Thyroid gland (tissue), 4 donors: Measurements from ENCODE around the gene PSMD12. TPM values are rescaled to one million over a fixed set of nuclear protein-coding genes. Genes with fewer than 3 reads are reported as not detected.

Experiments
- DNase-seq, 2 donors: peaks; one replicate each; pipeline ENCODE4 v3.0.0-alpha.2; 2019
- H3K27ac ChIP-seq, 3 donors: fragments of 200-600 bp; sonication (generic); 1 replicate in 2 of 3; 2 replicates in 1 of 3; pipeline ENCODE4 v1.5.1; 2016 to 2019; ENCODE audit warnings: mild to moderate bottlenecking in 1 of 3, moderate library complexity in 1 of 3
- H3K27me3 ChIP-seq: fragments of 200-600 bp; sonication (generic); one replicate; pipeline ENCODE4 v1.5.1; 2019
- H3K36me3 ChIP-seq, 2 donors: fragments of 200-600 bp; sonication (generic); one replicate each; pipeline ENCODE4 v1.5.1; 2016 to 2019
- H3K4me1 ChIP-seq, 2 donors: fragments of 200-600 bp; sonication (generic); one replicate each; pipeline ENCODE4 v1.5.1; 2017 to 2019
- H3K4me3 ChIP-seq, 3 donors: fragments of 200-600 bp; sonication (generic); replicated peaks in 1 of 3; 1 replicate in 2 of 3; 2 replicates in 1 of 3; pipeline ENCODE4 v1.5.1; 2016; ENCODE audit warnings: mild to moderate bottlenecking in 1 of 3
- H3K9me3 ChIP-seq: fragments of 200-600 bp; sonication (generic); one replicate; pipeline ENCODE4 v1.5.1; 2017
- POLR2A ChIP-seq, 2 donors: fragments of 450-650 bp; IDR thresholded peaks; one replicate each; pipeline ENCODE4 v1.6.1; 2017; ENCODE audit warnings: antibody characterized with exemption in 2 of 2, mild to moderate bottlenecking in 2 of 2, moderate library complexity in 1 of 2
- WGBS, 2 donors: methylation state at CpG; one replicate each; pipeline ENCODE4 v1.1.5; 2017; 5-methylcytosine and 5-hydroxymethylcytosine counted together
- intact Hi-C: fragments of 100-400 bp; cut with DNase I; formaldehyde crosslinking; loops from one replicate; pipeline ENCODE4 v1.15.1; 2023
- total RNA-seq, 4 donors: library from RNA; depleted of rRNA; stranded (reverse); fragments of >200 nt; gene quantifications; one replicate each; pipeline ENCODE4 v1.2.3, GENCODE V29; 2016
- TF ChIP-seq, protein P1 (sequence below), 6 experiments: fragments of 200-600 bp in 3 of 6; fragments of 450-650 bp in 3 of 6; sonication (generic) in 3 of 6; IDR thresholded peaks; one replicate each; pipeline ENCODE4 v1.5.1; 2016 to 2019; ENCODE audit warnings: antibody characterized with exemption in 6 of 6, mild to moderate bottlenecking in 2 of 6, inconsistent platforms in 1 of 6, moderate library complexity in 1 of 6

PSMD12 gene
- total RNA-seq, 4 donors from 2014 or later = 19.1 to 30.9 (median 23.5) TPM

DNA sequence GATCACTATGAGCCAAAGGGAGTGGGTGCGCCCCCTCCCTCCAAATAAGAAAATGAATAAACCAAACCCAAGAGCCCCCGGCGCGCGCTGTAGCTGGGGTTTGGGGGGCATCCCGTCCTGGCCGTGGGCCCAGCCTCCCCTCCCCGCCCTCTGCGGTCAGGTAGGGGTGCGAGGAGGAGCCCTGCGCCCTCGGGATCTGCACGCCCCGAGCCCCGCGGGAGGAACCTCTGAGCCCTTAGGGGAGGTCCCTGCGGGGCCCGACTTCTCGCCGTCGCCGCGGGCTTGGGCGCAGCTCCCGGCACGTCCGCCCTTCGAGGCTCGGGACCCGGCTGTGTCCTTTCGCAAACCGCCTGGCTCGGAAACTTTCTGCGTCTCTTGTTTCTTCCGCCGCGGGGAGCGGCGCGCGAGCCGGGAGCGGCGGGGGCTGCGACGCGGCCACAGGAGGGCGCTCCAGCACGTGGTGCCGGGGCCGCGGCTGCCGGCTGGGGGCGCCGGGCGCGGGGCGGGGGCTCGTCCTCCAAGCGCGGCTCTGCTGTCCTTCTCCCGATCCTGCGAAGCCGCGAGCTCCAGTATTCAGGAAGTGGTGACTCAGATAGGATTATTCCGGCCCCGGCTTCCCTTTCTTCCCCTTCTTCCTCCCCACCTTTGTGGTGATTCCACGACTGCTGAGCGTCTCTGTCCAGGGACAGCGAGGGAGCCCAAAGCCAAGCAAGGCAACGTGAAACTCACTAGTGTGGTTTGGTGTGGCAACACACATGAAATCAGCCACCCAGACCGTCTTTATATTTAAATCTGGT, 12.3 kb upstream of the PSMD12 start:
- Histone ChIP-seq H3K27me3 (no peaks in the 10 kb centered on the region), H3K27ac (peak overlapping the region; percentile 85 to 98 (median 89)), H3K36me3 (no peaks in the 10 kb centered on the region), H3K4me1 (peaks cover 5 to 20% of the 10 kb centered on the region in 2 donors), H3K9me3 (no peaks in the 10 kb centered on the region), H3K4me3 (peak overlapping the region; percentile 83 to 94 (median 85))
- DNase-seq = peak; percentile 67 to 71
- 2 to 3% methylated on average over 15 to 24 of the region's 72 CpGs for WGBS, 2 donors
- TF ChIP-seq POLR2A (IDR thresholded peaks at IDR 0.05) = peak; percentile 39 to 65
- TF ChIP-seq, protein P1, sequence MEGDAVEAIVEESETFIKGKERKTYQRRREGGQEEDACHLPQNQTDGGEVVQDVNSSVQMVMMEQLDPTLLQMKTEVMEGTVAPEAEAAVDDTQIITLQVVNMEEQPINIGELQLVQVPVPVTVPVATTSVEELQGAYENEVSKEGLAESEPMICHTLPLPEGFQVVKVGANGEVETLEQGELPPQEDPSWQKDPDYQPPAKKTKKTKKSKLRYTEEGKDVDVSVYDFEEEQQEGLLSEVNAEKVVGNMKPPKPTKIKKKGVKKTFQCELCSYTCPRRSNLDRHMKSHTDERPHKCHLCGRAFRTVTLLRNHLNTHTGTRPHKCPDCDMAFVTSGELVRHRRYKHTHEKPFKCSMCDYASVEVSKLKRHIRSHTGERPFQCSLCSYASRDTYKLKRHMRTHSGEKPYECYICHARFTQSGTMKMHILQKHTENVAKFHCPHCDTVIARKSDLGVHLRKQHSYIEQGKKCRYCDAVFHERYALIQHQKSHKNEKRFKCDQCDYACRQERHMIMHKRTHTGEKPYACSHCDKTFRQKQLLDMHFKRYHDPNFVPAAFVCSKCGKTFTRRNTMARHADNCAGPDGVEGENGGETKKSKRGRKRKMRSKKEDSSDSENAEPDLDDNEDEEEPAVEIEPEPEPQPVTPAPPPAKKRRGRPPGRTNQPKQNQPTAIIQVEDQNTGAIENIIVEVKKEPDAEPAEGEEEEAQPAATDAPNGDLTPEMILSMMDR (IDR thresholded peaks at IDR 0.05) = peak in 4 of 6 experiments; percentile 34 to 92 (median 89)
- intact Hi-C loops = loop anchor here (5.0 to 10.0 kb wide), 4 partner anchors 99 to 336 kb away; partner anchors contain the start of gene NOL11

DNA sequence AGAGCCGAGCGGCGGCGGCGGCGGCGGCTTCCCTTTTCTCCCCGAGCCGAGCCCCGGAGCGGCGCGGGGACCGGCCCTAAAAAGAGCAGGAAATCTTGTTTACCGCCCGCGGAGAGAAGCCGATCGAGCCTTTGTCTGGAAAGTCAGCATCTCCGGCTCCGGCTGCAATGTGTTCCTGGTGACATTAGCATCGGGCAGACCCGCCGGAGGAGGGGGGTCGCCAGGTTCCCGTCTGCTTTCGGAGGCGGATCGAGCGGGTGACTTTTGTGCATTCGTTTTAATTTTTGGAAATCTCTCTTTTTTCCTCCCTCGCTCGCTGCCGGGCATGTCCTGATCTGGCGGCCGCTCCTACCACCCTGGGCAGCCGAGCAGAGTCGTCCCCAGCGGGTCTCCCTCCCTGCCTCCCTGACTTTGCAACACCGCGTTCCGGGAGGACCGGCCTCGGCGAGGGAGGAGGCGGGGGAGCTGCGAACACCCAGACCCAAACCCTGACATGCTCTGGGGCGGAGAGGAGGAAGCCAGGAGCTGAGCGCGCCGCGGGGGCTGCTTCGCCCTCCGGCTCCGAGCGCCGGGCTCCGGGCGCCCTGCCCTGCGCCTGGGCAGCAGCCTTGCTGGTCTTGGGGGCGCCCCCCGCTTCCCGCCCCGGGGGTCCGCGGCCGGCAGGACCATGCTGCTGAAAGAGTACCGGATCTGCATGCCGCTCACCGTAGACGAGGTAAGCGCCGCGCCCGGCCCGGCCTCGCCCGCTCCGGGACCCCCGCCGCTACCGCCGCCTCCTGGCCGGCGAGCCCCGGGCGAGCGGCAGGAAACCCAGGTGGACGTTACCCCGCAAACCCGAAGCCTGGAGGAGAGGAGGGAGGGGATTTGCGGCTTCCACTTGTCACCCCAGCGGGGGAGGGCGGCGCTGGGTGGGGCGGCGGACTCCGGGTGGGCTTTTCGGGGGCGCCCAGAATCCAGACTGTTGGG, 11.4 kb upstream of the PSMD12 start:
- peak; percentile 53 to 56 for DNase-seq
- Histone ChIP-seq H3K4me3 (peak overlapping the region; percentile 83 to 94 (median 85)), H3K9me3 (no peaks in the 10 kb centered on the region), H3K36me3 (no peaks in the 10 kb centered on the region), H3K4me1 (peaks cover 5 to 20% of the 10 kb centered on the region in 2 donors), H3K27me3 (no peaks in the 10 kb centered on the region), H3K27ac (peak overlapping the region; percentile 85 to 98 (median 89))
- intact Hi-C loops = loop anchor here (2.0 to 10.0 kb wide), 5 partner anchors 100 to 337 kb away; partner anchors contain the start of gene NOL11
- 0% methylated on average over 32 to 42 of the region's 100 CpGs for WGBS, 2 donors
- TF ChIP-seq POLR2A (IDR thresholded peaks at IDR 0.05) = no peak
- TF ChIP-seq, protein P1 (IDR thresholded peaks at IDR 0.05) = peak in 3 of 6 experiments; percentile 20 to 44 (median 21)

DNA sequence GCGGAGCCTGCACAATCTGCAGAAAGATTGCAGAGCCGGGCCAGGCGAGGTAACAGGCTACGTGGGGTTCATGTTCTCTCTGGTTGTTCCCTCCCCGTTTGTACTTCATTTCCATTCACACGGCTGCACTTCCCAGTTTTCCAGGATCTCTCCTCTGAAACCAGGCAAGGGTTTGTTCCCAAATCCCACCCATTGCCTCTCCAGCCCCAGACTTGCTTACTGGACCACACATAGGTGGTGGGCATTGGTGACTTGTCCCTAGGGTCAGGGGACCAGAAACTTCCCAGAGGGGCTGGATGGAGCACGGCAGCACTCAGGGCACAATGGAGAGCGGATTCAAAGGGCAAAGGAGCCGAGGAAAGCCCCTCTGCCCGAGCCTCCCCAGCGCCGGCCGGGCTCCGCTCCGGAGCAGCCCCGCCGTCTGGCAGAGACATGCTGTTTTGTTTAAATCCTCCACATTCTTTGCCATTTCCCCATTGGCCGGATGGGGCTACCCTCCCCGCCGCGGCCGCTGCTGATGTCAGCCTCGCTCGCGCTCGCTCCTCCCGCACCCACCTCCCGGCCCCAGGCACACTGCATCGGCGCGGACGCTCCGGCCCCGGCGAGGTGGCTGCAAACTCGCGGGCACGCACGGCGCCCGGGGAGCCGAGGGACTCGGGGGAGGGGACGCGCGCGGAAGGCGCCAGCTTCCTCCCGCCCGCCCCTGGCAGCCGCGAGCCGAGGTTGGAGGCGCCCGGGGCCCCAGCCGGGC, 10.5 kb upstream of the PSMD12 start, which contains the start of gene PITPNC1:
Gene PITPNC1, plus strand, starts transcription at position 545 of the 751 bp plus-strand sequence.
- DNase-seq = peak; percentile 85
- peak; percentile 27 to 89 for TF ChIP-seq POLR2A (IDR thresholded peaks at IDR 0.05)
- TF ChIP-seq, protein P1 (IDR thresholded peaks at IDR 0.05) = peak in 1 of 6 experiments; percentile 5
- WGBS, 2 donors = 5 to 10% methylated on average over 7 to 20 of the region's 56 CpGs
- H3K36me3 ChIP-seq = no peaks in the 10 kb centered on the region
- peaks cover 5 to 20% of the 10 kb centered on the region in 2 donors for H3K4me1 ChIP-seq
- H3K9me3 ChIP-seq = no peaks in the 10 kb centered on the region
- H3K27me3 ChIP-seq = no peaks in the 10 kb centered on the region
- H3K4me3 ChIP-seq = peak within 1 kb of the TSS; percentile 83 to 94 (median 85)
- intact Hi-C loops = loop anchor here (2.0 to 10.0 kb wide), 5 partner anchors 100 to 338 kb away; partner anchors contain the start of gene NOL11
- H3K27ac ChIP-seq = peak within 1 kb of the TSS; percentile 85 to 98 (median 89)

DNA sequence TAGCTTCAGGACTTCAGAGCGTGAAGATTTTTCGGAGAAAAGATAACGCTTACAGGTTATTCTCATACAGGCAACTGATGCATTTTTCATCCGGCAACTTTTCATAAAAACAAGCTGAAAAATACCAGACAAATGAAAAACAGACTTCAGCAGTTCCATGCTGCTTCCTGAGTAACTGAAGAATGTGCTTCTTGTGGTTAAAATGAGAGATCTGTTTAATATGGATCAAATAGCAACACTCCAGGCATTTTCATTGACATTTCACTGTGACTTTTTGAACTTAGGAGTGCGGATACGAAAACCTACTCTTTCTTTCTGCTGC, 10.0 kb upstream of the PSMD12 start:
- 49 to 56% methylated on average over 6 of the region's 6 CpGs for WGBS, 2 donors
- Histone ChIP-seq H3K27ac (peak overlapping the region in 2 of 3 donors; percentile 89 to 98), H3K4me1 (peaks cover 5 to 17% of the 10 kb centered on the region in 2 donors), H3K4me3 (peak overlapping the region in 1 of 3 donors; percentile 94), H3K9me3 (no peaks in the 10 kb centered on the region), H3K36me3 (no peaks in the 10 kb centered on the region), H3K27me3 (no peaks in the 10 kb centered on the region)
- TF ChIP-seq, protein P1 (IDR thresholded peaks at IDR 0.05) = no peak
- no peak for TF ChIP-seq POLR2A (IDR thresholded peaks at IDR 0.05)
- intact Hi-C loops = loop anchor here (2.0 to 10.0 kb wide), 5 partner anchors 101 to 338 kb away; partner anchors contain the start of gene NOL11
- DNase-seq = no peak
